ENCODE data around the gene BRME1.

BRME1 gene

DNA sequence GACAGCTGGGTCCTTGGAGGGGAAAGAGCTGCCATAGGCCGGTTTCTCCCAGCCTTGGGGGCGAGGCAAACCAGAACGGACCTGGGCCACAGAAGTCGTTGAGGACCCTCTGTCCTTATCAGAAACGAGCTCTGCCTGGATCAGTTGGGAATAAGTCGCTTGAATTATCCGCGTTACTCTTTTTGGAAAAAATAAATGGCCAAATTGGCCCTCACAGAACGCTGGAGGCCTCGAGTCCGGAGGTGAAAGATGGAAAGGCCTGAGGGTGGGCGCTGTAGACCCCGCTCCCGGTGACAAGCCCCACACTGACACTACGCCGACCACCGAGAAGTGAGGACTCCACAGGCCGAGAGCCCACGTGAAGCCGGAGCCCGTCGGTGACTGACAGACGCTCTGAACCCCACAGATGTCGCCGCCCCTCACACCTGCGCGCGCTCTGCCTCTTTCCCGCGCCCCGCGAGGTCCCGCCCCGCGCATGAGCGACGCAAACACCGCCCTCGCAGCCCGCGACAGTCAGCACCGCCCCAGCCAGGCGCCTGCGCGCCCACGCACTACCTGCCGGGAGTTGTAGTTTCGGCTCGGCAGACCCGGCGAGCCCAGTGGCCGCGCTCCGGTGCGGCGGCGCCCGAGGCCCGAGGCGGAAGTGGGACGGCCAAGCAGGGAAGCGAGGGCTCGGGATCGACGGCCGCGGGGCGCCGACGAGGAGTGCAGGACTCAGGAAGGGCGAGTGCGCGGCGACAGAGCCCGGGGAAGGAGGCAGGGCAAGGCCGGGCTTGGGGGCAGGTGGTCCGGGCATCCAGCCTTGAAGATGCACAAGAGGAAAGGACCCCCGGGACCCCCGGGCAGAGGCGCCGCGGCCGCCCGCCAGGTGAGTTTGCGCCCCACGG lies at the start of gene BRME1, which contains the start of gene CC2D1A:
Gene BRME1, minus strand, starts transcription at position 484 of the 887 bp plus-strand sequence. CDS start 1,225 bp downstream, outside the sequence.
Gene CC2D1A, plus strand, starts transcription at position 568 of the 887 bp plus-strand sequence. Its CDS starts 241 bp downstream, at position 809.
- peak; percentile 97 for DNase-seq

DNA sequence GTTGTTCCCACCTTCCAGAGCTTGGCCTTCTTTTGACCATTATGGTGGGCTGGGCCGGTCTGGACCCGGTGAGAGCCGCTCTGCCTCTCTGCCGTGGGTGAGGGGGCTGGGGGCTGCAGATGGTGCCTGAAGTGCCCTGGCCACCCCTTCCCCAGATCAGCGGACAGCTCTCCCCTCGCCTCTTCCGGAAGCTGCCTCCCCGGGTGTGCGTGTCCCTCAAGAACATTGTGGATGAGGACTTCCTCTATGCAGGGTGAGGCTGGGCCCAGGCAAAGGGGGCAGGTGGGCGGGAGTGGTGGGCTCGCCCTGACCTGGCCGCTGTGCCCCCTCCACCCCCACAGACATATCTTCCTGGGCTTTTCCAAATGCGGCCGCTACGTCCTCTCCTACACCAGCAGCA lies 48.3 kb upstream of the BRME1 start:
- no peak for DNase-seq

GRCh38 chr19:13952931-13953531 lies 47.1 kb upstream of the BRME1 start:
- no peak for DNase-seq

- DNase-seq, result peak; percentile 99
These were observed 46.4 kb upstream of the BRME1 start, which contains the start of gene DCAF15 for GRCh38 chr19:13952154-13952930. Gene DCAF15 (plus strand): TSS chr19:13952509. CDS start chr19:13952513, 4 bp downstream.

- no peak for DNase-seq
These were observed 45.9 kb upstream of the BRME1 start for GRCh38 chr19:13951799-13952153.

GRCh38 chr19:13951043-13951442 lies 45.1 kb upstream of the BRME1 start:
- DNase-seq, result no peak

DNA sequence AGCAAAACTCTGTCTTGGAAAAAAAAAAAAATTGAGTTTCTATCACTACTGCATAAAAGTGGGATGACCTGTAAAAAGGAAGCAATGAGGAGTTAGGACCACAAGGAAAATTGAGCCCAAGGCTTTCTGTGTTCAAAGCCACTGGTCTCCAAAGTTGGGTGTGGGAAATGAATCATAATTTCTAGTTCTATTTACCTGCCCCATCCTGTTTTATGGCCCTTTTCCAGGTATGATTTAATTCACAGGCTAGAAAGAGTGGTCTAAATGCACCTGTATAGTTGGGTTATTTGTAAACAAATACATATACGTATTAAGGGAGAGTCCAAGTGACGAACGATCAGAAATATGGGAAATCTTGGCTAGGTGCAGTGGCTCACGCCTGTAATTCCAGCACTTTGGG lies 40.5 kb upstream of the BRME1 start:
- no peak for DNase-seq

DNA sequence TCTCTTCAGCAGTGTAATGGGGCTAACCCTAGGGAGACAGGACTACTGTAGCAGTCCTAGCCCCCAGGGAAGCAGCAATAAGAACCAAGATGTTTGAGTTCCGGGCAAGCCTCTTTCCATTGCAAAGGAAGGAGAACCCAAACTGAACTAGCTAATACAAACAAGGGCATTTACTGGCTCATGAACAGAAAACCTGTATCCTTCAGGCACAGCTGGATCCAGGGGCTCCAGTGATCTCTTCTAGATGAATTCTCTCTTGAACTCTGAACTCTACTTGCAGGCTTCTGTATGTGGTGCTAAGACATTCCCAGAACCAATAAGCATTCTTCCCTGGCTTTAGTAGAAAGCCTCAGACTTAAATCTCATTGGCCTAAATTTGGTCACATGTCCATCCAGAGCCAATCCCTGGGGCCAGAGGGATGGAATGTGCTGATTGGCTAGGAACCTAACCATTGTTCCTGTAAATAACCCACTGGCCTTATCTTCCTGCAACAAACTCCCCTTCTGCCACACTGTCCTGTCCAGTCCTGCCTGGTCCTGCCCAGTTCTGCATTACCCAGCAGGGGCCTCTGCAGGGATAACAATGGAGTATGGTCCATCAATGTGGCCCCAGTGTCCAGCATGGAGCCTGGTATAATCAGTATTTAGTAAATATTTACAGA lies 36.2 kb upstream of the BRME1 start:
- no peak for DNase-seq

DNA sequence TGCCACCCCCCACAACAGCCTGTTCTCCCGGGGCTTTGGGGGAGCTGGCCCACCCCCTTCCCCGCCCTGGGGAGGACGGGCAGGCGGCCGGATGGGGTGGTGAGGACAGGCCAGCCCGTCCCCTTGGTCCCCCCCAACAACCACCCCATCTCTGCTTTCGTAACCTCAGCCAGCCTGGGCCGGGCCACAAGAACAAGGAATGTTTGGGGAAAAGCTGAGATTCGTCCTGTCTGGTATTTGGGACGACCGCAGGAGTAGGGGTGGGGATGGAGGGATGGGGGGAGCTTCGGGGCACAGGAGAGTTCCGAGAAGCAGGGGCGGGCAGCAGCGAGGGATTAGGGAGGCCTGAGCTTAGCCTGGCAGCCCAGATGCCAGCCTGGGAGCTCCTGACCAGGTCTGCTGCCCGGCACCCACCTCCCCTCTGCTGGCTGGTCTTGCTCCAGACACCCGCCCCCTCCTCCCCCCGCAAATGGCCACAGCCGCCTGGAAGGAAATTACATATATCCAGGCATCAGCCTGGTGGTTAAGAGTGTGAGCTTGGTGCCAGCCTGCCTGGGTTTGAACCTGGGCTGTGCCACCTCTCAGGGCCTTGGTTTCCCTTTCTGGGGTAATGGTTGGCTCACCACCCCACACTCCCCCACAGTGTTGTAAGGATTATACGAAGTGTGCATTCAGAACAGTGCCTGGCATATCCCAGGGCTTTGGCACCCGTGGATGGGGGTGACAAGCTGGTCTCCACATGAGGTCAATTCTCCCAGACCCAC lies 32.6 kb upstream of the BRME1 start, which contains the start of gene PODNL1:
Gene PODNL1, minus strand, starts transcription at position 117 of the 764 bp plus-strand sequence. CDS start 236 bp downstream, outside the sequence.
- no peak for DNase-seq

GRCh38 chr19:13937479-13938300 lies 31.8 kb upstream of the BRME1 start:
- no peak for DNase-seq

DNA sequence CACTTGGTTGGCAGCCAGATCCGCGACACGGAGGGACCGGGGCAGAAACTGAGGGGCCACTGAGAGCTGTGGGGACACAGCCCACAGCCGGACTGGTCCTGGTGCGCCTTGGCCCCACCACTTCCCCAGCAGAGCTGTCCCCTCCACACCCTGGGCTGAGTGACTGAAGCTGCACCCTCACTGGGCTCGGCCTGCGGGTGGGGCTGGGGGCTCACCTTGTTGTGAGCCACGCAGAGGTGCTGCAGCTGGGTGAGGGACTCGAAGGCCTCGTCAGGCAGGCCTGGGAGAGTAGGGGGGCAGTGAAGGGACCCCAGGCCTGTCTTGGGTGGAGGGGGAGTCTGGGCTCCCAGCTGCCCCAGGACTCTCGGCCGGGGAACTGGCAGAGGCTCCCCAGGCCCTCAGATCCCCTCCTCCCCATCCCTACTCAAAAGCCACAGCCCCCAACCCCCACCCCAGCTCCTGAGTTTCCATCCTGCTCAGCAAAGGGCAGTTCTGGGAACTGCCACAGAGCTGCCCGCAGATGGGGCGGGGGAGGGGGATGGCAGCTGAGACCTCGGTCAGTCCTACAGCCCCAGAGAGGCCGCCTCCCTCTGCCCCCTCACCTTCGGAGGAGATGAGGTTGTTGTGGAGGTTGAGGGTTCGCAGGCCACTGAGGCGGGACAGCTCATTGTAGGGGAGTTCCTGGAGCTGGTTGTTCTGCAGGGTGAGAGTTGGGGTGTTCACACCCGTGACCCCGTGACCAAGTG lies 30.0 kb upstream of the BRME1 start:
- no peak for DNase-seq

DNA sequence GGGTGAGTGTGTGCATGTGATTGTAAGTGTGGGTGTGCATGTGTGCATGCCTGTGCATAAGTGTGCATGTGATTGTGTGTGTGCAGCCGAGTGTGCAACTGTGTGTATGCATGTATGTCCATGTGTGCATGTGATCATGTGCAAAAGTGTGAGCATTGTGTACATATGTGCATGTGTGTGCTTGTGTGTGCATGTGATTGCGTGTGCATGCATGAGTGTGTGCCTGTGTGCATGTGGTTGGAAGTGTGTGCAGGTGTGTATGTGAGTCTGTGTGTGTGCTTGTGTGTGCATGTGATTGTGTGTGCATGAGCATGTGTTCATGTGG lies 28.8 kb upstream of the BRME1 start:
- no peak for DNase-seq

- DNase-seq, result no peak
These were observed 27.0 kb upstream of the BRME1 start for GRCh38 chr19:13932911-13933393.

DNA sequence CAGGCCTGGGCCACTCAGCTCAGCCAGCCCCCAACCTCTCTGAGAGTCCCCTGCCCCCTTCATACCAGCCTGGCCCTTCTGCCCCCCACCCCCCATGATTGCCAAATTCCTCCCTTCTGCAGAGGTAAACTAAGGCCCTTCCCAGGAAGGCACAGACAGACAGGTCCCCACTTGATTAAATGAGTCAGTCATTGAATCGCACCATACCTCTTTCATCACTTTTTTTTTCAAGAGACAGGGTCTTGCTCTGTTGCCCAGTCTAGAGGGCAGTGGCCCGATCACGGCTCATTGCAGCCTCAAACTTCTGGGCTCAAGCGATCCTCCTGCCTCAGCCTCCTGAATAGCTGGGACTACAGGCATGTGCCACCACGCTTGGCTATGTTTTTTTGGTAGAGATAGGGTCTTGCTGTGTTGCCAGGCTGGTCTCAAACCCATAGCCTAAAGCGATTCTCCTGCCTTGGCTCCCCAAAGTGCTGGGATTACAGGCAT lies 26.3 kb upstream of the BRME1 start:
- no peak for DNase-seq

DNA sequence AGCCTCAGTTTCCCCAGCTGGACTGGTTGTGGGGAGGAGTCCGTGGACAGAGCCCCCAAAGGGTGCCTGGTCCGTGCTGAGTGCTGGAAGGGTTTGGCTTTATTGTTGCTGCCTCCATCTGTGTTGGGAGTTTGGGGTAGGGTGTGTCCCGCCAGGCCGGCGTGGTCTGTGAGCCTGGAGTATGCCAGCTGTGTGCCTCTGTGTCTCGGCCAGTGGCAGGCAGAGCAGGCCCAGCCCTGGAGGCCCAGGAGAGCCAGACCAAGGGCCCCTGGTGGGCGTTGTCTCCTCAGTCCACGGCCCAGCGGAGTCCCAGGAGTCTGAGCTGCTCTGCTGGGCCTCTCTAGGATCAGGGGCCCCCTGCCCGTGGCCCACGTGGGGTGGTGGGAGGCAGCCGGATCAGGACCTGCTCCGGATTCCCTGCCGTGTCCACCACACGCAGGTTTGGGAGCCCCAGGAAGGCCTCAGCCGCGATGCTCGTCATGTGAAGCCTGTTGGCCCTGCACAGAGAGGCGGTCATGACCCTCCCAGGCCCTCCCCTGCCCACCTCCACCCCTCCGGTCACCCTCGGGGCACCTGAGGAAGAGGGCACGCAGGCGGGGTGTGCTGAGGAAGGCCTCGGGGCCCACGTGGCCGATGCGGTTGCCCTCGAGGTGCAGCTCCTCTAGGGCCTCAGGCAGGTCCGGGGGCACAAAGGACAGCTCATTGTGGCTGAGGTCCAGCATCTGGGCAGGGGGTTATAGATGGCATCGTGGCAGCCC lies 25.7 kb upstream of the BRME1 start:
- no peak for DNase-seq

GRCh38 chr19:13930402-13930801 lies 24.5 kb upstream of the BRME1 start:
- no peak for DNase-seq

- DNase-seq, result no peak
These were observed 24.0 kb upstream of the BRME1 start for GRCh38 chr19:13929956-13930355.

DNA sequence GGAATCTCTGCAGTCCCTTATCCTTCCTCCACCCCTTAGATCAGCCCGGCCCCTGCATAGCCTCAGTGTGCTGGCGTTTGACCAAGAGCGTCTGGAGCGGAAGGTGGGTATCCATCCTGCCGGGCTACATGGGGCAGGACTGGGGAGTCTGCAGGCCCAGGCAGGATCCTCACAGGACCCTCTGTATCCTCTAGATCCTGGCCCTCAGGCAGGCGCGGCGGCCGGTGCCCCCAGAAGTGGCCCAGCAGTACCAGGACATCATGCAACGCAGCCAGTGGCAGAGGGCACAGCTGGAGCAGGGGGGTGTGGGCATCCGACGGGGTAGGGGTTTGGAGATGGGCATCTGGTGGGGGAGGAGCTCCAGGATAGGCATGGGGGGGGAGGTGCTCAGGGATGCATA lies 23.4 kb upstream of the BRME1 start:
- DNase-seq, result no peak

GRCh38 chr19:13926715-13927114 lies 20.8 kb upstream of the BRME1 start:
- DNase-seq, result no peak

All from activated CD4-positive, alpha-beta T cell treated with anti-CD3 and anti-CD28 coated beads for 48 hours (primary cell).